Stimulated activated CD8-positive, alpha-beta memory T cell treated with anti-CD3 and anti-CD28 coated beads, Interleukin-7, amount 100 ng/mL, for 48 hours (primary cell): ENCODE measurements around the gene ROR2.
A peak's percentile ranks its signal among the peaks of the same experiment; 100 is the strongest.

Experiments
- DNase-seq, 2 donors: peaks; one replicate each; pipeline ENCODE4 v3.0.0-alpha.2; 2020; ENCODE audit warnings: low read depth in 1 of 2; ENCODE audit errors: extremely low read depth in 1 of 2

ROR2 gene

GRCh38 chr9:91757782-91758181, 192.2 kb downstream of the ROR2 start:
- DNase-seq = no peak

DNA sequence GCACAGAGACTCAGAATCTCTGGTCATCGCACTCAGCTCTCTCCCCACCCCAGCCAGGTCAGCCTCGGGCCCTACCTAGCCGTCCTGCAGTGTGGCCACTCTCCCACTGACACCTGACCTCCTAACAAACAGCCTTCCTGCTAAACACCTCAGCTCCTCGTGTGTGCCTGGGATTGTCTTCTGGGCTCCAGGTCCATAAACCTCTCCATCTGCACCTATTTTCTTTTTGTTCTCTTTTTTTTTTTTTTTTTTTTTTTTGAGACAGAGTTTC, 193.6 kb downstream of the ROR2 start:
- DNase-seq = no peak

DNA sequence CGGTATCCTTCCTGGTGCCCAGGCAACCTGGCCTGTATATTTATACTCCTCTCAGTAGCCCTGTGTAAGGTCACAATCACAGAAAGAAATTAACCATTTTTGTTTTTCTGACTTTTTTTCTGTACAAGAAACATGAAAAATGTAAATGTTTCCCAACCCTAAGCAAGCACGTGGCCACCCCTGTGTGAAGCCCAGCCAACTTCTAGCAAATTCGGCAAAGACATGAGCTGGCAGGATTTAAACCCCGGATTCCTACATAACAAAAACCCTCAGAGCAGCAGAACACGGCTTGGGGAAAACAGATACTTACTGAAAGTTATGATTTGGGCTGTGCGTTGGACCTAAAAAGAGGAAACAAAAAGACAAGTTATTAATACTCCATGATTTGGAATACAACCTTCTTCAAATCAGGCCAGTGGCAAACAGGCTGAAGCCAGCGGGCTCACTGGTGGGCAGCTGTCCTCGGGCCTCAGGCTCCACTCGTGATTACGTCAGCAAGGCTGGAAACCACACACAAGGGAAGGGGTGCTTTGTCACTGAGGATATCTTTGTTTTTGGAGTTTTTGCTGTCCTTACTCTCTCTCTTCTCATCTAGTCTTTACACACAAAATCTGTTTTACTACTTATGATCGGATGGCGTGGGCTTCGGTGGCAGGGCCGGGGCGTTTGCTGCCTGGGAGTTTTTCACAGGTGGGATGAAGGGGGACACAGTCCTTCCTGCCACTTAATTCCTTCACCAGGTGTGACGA, 194.1 kb downstream of the ROR2 start:
- no peak for DNase-seq

- no peak for DNase-seq
Observed at GRCh38 chr9:91753711-91754110, 196.3 kb downstream of the ROR2 start.

GRCh38 chr9:91751922-91752321, 198.1 kb downstream of the ROR2 start:
- no peak for DNase-seq

DNA sequence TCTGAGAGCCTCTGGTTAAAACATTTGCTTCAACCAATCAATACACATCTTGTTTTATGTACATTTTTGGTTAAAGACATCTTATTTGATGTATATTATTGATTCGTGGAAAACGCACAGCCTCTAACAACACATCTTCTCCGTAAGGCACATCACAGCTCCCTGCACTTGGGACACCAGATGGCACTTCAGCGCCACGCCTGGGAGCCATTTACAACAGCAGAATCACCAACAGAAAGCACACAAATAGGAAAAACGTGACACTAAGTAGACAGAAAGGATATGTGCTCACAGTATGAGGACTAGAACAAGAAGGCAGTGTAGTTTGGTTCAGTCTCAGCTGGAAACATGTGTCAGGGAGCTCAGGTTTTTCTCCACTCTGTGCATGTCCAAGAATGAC, 199.7 kb downstream of the ROR2 start:
- DNase-seq = no peak

DNA sequence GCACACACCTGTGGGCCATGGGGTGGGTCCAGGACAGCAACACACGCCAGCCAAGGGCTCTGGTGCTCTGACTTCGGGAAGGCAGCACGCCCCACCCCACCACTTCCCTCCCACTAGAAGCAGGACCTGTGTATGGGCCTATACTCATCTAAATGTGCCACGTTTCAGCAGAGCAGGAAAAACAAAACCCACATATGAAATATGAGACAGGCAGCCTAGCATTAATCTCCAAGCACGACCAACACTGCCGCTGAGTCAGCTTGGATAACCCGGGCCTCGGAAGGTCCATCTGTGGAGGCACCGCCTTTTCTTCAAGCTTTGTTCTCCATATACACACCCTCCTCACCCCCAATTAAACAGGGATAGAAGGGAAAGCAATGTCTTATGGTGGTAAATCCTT, 203.1 kb downstream of the ROR2 start:
- no peak for DNase-seq

GRCh38 chr9:91746357-91746756, 203.7 kb downstream of the ROR2 start:
- no peak for DNase-seq

DNA sequence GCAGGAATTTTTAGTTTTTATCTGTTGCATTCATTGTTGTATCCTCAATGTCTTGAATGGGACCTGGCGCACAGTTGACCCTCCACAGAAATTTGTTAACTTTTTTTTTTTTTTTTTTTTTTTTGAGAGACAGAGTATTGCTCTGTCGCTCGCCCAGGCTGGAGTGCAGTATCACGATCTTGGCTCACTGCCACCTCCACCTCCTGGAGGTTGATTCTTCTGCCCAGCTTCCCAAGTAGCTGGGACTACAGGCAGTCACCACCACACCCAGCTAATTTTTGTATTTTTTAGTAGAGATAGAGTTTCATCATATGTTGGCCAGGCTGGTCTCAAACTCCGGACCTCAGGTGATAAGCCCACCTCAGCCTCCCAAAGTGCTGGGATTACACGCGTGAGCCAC, 205.9 kb downstream of the ROR2 start:
- DNase-seq = no peak

DNA sequence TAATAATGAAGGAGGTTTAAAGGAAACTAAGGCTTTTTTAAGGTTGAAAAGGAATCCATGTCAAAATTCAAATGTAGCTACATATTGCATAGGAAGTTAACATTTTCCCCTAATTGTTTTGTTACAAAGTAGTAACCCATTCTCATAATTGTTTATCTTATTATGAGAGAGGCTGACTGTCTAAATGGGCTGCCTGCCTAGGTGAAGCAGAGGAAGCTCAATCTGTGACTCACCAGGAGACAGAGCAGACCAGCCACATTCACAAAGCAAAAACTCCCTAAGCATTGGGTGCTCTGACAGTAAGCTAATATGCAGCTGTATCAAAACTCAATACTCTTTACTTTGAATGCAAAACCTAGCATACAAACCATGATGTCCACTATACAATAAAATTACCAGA, 208.5 kb downstream of the ROR2 start:
- no peak for DNase-seq

DNA sequence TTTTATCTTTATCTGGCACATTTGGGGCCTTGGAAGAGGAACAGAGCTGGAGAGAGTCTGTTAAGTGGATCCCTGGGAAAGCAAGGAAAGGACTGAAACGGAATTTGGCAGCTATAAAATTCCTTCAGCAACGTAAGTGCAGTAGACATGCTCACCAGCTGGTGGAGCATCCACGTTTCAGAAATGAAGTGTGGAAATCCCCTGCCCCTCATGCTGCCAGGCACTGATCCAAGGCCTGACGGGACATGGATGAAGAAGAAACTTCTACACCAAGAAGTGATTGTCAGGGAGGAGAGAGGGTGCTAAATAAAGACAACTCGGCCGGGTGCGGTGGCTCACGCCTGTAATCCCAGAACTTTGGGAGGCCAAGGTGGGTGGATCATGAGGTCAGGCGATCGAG, 209.3 kb downstream of the ROR2 start:
- DNase-seq = no peak

GRCh38 chr9:91736898-91737601, 213.0 kb downstream of the ROR2 start:
- no peak for DNase-seq

GRCh38 chr9:91736311-91736710, 213.7 kb downstream of the ROR2 start:
- no peak for DNase-seq

GRCh38 chr9:91735049-91735448, 215.0 kb downstream of the ROR2 start:
- no peak for DNase-seq

GRCh38 chr9:91734371-91734981, 215.6 kb downstream of the ROR2 start:
- peak; percentile 18 to 33 for DNase-seq

DNA sequence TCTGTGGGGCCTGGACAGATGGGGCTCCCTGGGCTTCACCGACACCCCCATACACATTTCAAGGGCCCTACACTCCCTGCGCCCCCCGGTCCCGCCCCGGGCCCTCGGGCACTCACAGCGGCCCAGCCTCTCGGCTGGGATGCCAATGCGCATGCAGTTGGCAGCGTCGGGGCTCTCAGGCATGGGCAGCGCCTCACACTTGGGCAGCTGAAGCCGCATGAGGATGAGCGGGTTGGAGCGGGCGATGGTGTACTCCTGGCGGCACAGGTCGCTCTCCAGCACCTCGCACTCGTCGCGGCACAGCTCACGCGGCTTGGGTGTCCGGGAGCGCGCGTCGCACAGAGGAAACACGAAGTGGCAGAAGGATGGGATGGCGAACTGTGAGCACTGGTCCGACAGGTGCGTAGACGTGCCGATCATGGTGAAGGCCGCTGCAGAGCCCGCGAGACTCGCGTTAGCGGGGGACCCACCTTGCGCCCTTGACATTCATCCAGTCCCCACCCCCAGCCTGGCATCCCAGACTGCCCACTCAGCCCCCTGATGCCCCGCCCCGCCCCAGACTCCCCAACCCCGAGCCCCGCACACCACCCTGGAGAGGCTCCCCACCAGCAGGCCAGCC, 216.9 kb downstream of the ROR2 start:
- no peak for DNase-seq

DNA sequence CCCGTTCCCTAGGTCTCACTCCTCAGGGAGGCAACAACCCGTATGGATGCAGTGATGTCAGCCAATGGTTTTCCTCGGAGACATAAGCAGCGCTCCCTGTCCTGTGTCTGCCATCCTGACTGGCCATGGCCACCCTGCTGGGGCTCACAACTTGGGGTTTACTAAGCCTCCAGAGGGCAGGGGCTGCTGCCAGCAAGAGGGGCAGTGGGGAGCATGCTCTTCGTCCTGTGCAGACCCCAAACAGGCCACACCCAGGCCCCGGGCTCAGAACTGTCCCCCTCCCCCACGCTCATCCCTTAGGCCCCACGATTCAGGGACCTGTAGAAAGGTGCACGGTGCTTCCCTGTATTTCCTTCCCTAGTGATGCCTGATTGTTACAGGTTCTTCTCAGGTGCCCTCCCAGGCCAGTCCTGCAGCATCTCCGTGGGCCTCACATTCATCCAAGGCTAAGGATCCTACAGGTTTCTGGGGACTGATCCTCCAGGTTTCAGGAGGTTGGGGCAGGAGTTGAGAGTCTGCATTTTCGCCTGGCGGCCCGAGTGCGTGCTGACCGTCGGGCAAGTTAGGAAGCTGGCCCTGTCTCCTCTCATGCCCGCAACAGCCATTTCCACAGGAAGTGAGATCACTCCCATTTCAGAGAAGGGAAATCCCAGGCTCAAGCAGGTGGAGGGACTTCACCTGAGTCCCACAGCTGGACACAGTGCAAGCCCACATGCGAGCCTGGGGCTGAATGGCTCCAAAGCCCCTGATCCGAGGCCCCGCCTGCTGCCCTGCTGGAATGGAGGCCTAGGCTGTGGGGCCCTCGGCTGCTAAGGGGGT, 217.6 kb downstream of the ROR2 start:
- DNase-seq = no peak

DNA sequence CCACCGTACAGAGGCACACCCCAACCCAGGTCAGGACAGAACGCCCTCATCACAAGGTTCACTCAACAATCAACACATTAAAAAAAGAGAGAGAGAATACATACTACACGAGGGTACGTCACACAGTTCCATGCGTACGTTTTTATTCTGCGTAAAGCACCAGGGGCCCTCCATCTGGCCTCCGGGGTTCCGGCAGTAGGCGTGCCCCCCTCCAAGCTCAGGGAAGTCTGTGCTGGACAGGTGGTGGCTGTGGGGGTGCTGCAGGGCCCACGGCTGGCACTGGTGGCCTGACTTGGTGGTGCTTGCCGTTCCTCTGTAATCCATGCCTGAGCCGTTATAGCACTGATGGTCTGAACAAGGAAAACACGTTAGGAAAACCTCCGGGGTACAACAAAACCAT, 219.2 kb downstream of the ROR2 start:
- DNase-seq = no peak

DNA sequence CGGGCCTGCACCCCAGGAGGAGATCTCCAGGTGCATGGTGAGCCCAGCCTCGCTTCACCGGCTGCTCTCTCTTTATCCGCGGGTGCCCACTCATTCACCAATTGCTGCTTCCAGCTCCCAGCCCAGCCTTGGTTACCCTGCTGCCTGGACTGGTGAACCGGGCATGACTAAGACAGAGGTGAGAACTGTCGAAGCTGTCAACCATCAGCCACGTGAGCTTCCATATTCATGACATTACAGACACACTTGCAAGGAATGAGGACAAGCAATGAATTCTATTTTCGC, 220.5 kb downstream of the ROR2 start:
- DNase-seq = no peak

- no peak for DNase-seq
Observed at GRCh38 chr9:91727972-91728371, 222.1 kb downstream of the ROR2 start.

DNA sequence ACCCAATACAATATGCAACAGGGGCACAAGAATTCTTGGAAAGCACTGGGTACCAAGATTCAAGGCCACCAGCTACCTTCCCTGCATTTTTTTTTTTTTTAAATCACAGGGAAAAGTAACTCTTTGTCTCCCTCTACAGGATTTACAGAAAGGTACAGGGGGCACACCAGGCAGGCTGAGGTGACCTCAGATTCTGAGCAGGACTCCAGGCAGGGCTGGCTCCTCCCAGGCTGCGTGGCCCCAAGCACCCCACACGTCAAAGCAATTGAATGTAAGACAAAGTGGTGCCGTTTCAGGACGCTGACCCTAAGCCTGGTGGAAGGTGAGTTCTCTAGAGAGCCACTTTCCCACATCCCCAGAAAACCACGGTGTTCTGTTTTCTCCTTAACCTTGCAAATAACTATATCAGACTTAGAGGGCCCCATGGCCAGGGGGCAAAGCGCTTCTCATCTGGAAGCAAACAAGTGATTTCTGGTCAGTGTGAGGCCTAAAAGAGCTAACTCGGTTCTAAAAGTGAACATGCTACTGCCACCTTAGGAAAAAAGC, 222.6 kb downstream of the ROR2 start:
- DNase-seq = peak in 1 of 2 donors; percentile 26
